Germinal center (tissue), 1 donor: Measurements from ENCODE around the gene CDHR1.
"Not testable (repeated sequence)": the region's sequence is repeated elsewhere in the genome, so short reads cannot be mapped to it uniquely, and the experiment has no call there.

Experiments
- DNase-seq: peaks from one replicate; pipeline ENCODE4 v3.0.0; 2012; ENCODE audit warnings: mixed read lengths, low spot score

The CDHR1 gene

GRCh38 chr10:84175436-84175835 is 18.9 kb upstream of the CDHR1 start:
- DNase-seq = no peak

- DNase-seq = no peak
Measured at GRCh38 chr10:84176351-84176750, 18.0 kb upstream of the CDHR1 start.

GRCh38 chr10:84176836-84177474 is 17.4 kb upstream of the CDHR1 start:
- DNase-seq = no peak

GRCh38 chr10:84177541-84178141 is 16.7 kb upstream of the CDHR1 start:
- DNase-seq = peak; percentile 48

DNA sequence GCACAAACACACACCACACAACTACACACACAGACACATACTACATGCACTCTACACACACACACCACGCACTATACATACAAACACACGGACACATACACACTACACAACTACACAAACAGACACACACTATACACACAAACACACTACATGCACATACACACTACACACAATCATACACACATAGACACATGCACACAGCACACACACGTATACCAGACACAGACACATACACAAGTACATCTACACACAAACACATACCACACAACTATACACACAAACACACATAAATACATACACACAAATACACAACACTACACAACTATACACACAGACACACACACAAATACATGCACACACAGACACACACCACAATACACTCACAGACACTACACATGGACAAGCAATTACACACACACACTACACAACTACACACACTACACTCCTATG is 16.2 kb upstream of the CDHR1 start:
- no peak for DNase-seq

GRCh38 chr10:84179059-84179710 is 15.2 kb upstream of the CDHR1 start:
- DNase-seq = peak; percentile 84

GRCh38 chr10:84180386-84180785 is 14.0 kb upstream of the CDHR1 start:
- not testable (repeated sequence) for DNase-seq

- no peak for DNase-seq
Measured at GRCh38 chr10:84181631-84182030, 12.7 kb upstream of the CDHR1 start.

DNA sequence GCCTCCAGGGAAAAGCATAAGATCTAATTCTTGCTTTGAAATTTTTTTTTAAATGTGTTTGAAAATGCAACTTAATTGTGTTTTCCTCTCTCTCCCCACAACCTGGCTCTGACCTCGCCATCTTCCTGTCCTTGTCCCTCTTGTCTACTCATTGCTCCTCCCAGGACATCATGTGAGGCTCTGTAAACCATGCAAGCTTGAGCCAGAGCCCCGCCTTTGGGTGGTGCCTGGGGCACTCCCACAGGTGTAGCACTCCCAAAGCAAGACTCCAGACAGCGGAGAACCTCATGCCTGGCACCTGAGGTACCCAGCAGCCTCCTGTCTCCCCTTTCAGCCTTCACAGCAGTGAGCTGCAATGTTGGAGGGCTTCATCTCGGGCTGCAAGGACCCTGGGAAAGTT is 9.8 kb upstream of the CDHR1 start:
- no peak for DNase-seq

DNA sequence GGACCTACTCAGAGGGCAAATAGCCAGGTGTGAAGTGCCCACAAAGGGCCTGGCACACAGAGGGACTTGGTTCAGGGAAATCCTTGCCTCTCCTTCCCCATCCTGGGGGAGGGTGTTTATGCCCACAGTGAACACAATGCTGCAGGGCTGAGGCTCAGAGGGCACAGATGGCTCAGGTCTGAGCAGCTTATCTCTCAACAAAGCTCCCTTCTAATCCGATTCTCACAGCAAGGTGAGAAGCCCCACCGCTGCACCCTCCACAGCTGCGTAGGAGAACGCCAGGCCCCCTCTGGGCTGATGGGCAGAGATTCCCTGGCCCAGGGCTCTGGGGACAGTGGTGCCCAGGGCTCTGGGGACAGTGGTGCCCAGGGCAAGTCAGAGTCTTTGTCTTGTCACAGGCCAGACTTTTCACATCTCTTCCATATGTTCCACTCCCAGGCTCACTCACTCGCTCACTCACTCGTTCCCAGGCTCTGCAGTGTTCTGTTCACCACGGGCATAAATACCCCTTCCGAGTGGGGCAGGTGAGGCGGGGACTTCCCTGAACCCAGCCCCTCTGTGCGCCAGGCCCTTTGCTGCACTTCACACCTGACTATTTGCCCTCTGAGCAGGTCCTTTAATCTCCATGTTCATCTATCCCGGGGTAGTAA is 8.7 kb upstream of the CDHR1 start:
- no peak for DNase-seq

- DNase-seq = no peak
Measured at GRCh38 chr10:84188815-84189214, 5.5 kb upstream of the CDHR1 start.

DNA sequence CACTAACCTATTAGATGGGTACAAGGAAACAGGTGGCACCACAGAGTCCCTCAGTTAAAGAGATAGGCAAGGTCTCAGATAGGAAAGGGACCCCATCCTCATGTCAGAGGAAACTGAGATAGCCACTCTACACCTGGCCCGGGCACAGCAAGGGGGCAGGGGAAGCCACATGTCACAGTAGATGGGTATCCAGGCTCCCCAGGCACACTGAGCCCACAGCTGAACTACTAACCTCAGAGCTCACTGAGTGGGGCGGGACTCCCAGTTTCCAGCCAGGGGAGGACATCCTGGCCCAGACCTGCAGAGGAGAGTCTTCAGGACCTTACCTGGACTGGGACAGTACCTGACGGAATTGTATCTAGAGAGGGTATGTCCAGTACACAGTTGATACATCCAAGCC is 3.7 kb upstream of the CDHR1 start:
- DNase-seq = no peak

DNA sequence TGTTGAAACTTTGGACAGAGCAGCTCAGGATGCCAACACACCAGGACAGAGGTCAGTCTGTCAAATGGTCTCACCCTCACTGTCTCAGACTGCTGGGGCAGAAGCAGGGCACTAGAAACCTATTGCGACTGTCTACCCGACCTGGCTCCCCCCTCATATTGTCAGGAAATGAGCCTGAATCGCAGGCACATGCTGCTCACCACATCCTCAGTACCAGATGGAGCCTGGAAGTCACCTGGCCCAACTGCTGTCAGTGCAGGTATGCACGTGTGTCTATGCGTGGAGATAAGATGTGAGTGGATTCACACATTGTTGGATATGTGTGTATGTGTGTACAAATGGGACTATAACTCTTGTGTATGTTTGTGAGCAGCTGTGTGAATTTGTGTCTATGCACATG is 3.2 kb upstream of the CDHR1 start:
- DNase-seq = no peak

- DNase-seq = no peak
Measured at GRCh38 chr10:84193327-84193726, 1.0 kb upstream of the CDHR1 start.

DNA sequence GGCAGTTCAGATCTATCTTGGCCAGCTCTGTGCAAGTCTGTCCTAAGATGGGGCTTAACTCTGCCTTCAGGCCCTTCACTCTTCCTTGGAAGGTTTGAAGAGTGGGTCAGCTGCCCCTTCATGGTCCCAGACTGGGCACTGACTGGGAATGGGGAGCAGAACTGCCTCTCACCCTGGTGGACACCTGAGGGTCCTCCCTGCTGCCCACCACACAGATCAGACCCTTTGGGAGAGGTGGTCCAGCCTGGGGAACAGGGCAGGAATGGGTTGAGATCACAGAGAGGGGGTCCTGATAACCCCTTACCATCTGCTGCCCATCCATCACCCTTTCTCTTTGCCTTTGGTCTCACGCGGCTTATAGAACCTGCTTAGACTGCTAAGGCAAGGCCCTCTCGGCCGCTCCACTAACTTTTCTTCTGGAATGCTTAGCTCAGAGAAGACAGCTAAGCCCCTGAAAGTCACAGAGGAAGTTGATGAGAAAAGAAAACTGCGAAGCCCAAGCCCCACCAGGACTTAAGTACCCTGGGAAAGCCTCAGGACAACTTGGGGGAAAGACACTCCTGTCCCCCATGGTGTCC is 402 bp upstream of the CDHR1 start:
- no peak for DNase-seq

DNA sequence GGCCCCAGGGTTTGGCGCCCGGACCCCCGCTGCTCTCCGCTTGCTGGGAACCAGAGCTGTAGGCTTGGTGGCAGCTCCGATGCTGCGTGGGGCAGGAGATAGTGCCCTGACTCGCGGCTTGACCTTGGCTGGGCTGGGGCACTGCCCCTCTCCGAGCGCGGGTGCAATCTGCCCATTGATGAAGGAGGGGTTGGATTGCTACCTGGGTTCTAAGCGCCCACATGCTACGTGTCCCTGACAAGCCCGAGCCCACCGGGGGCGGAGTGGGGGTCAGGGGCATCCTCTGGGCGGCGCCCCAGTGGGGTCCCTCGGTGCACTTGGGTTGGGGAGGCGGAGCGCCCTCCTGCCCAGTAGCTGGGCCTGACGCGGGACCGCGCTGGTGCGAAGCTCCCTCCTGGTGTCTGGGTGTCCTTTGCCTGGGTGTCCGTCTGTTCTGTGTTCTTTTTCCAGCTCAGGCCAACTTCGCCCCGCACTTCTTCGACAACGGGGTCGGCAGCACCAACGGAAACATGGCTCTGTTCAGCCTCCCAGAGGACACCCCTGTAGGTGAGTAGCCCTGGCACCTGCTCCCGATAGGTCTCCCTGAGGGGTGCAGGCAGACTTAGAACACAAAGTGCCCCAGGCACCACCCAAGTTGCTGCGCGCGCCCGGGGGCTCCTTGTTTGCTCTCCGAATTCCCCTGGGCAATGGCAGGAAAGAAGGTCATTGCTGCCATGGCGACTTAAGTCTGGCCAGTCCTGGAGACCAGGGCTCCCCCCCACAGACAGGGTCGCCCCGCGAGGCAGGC is 900 bp downstream of the CDHR1 start:
- no peak for DNase-seq

DNA sequence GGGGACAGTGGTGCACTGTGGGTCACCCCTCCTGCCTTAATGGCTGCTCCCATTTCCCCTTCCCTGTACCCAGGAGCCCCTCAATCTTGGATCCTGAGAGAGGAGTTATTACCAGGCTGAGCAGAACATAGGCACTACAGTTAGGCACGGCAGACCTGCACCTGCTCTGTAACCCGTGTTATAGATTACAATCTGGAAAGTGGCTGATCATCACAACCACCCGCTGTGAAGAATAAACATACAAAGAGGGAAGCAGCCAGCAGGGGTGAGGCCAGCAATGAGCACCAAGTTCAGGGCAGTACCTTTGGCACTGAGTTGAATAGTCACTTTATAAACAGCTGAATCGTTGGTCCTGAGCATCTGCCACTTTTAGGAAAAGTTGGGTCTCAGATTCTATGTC is 1.7 kb downstream of the CDHR1 start:
- DNase-seq = no peak

DNA sequence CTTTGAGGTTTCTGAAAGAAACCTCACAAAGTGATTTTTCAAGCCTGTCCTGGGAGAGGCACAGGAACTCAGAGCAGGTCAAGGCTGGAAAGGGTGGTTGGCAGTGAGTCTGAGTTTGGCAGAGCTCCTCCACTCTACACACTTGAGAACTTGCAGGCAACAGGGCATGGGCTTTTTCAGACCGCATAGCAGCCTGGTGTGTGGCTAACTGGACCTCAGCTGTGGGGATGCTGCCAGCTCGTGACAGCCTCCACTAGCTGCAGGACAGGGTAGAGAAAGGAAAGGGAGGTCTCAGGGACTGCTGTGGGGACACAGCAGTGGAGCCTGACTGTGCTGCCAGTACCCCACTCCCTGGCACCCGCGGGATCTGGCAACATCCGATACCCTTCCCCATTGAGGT is 2.6 kb downstream of the CDHR1 start:
- DNase-seq = no peak

DNA sequence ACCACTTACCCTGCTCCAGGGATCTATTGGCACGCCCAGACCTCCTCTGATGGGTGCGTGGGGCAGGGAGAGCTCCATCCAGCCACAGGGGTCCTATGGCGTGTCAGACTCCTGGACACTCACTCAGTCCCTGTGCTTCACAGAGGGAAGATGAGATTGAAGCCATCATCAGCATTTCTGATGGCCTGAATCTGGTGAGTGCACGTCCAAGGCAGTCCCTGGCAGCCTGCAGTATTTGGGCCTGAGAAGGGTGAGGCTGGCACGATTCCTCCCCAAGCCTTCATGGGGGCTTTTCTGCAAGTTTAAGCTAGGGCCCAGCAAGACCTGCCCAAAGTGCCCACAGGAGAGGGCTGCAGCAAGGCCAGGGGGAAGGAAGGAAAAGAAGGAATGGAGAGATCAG is 3.3 kb downstream of the CDHR1 start:
- no peak for DNase-seq

GRCh38 chr10:84198206-84198915 is 4.0 kb downstream of the CDHR1 start:
- DNase-seq = no peak

DNA sequence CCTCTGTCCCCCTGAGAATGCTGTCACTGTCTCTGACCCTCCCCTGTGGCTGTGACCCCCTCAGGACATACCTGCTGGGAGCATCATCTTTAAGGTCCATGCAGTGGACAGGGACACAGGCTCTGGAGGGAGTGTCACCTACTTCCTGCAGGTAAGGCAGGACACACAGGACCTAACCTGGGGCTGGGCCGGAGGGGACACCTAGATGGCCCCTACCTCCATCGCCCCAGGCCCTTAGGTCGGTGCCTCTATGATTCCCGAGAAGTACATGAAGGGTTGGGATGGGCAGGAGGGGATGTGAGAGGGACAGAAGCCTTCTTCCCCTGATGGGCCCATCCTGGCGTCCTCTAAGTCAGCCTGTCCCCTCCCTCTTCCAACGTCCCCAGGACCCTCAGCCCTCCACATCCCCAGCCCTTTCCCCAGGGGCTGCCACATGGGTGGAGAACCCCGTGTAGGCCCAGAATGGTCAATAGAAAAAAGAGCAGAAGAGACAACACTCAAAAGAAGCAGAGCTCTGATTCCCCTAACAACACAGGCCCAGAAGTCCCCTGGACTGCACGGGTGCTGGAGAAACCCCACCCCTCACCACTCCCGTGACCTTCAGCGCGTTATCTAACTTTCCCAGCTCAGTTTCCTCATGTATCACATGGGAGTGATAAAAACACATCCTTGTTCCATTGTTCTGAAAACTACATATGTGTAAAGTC is 6.4 kb downstream of the CDHR1 start:
- DNase-seq = no peak
